ENCODE results near the gene CFAP97. TPM values are rescaled to one million over a fixed set of nuclear protein-coding genes. Genes with fewer than 3 reads are reported as not detected.

The CFAP97 gene
- total RNA-seq, 2 donors from 2014 or later, result 14.1 to 15.1 TPM

DNA sequence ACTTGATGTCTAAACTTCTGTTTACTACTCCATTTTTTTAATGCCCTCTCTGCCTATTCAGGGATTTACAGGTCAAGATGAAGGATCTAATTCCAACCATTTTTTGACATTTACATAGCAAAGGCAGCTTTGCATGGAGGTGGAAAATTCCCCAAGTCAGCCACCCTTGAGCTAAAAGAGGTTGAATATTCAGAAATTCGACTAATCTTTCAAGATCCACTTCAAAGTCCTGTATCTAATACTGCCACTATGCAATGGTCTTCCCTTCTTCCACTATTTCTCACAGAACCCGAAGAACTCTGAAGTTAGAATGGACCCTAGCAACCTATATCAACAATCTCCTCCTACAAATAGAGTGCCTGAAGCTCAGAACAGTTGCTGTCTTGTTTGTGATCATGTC lies 21.6 kb downstream of the CFAP97 start:
- H3K27ac ChIP-seq, result no peak overlapping the region
- TF ChIP-seq, protein P1, sequence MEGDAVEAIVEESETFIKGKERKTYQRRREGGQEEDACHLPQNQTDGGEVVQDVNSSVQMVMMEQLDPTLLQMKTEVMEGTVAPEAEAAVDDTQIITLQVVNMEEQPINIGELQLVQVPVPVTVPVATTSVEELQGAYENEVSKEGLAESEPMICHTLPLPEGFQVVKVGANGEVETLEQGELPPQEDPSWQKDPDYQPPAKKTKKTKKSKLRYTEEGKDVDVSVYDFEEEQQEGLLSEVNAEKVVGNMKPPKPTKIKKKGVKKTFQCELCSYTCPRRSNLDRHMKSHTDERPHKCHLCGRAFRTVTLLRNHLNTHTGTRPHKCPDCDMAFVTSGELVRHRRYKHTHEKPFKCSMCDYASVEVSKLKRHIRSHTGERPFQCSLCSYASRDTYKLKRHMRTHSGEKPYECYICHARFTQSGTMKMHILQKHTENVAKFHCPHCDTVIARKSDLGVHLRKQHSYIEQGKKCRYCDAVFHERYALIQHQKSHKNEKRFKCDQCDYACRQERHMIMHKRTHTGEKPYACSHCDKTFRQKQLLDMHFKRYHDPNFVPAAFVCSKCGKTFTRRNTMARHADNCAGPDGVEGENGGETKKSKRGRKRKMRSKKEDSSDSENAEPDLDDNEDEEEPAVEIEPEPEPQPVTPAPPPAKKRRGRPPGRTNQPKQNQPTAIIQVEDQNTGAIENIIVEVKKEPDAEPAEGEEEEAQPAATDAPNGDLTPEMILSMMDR (IDR thresholded peaks at IDR 0.05), result no peak
- no peaks in the 10 kb centered on the region for H3K4me1 ChIP-seq
- no peaks in the 10 kb centered on the region for H3K36me3 ChIP-seq
- H3K4me3 ChIP-seq, result no peak overlapping the region
- H3K27me3 ChIP-seq, result no peaks in the 10 kb centered on the region
- H3K9me3 ChIP-seq, result no peaks in the 10 kb centered on the region
- DNase-seq (ENCODE audit: low spot score), result no peak

DNA sequence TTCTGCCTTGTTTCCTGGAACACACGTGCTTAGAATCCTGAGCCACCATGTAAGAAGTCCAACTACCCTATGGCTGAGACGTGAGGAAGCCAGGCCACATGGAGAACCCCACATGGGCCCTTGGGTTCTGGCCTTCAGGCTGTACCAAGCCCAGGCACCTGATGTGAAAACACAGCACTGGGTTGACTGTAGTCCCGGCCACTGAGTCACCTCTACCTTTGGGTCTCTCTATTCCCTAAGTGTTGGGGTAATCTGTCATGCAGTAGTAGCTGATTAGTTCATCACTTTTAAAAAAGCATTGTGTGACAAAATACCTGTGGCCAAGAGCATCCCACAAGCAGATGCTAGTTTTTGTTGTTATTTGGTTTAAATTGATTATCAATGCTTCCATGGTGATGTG lies 24.3 kb downstream of the CFAP97 start:
- DNase-seq (ENCODE audit: low spot score), result no peak
- TF ChIP-seq, protein P1 (IDR thresholded peaks at IDR 0.05), result no peak
- Histone ChIP-seq H3K4me1 (no peaks in the 10 kb centered on the region), H3K27ac (no peak overlapping the region), H3K9me3 (no peaks in the 10 kb centered on the region), H3K36me3 (peaks cover 3% of the 10 kb centered on the region), H3K4me3 (no peak overlapping the region), H3K27me3 (no peaks in the 10 kb centered on the region)

DNA sequence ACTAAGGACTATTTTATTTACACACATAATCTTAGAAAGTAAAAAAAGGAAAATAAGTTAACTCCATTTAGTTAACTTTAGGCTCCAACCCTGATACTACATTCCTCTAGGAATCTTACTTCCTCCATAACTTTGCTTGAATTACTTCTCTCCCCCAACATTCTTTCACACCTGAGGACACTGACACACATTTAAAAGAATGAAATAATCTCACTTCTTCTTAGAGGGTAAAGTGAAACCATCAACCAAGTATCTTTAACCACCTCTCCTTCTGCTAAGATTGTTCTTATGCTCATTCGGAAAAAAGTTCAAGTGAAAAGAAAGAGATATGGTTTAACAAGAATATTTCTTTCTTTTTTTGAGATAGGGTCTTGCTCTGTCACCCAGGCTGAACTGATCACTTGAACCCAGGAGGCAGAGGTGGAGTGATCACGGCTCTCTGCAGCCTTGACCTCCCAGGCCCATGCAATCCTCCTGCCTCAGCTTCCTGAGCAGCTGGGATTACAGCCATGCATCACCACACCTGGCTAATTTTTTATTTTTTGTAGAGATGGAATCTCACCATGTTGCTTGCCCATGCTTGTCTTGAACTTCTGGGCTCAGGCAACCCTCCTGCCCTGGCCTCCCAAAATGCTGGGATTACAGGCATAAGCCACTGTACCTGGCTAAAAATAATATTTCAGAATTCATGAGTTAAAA lies 32.3 kb downstream of the CFAP97 start:
- no peaks in the 10 kb centered on the region for H3K27me3 ChIP-seq
- H3K4me1 ChIP-seq, result no peaks in the 10 kb centered on the region
- no peak overlapping the region for H3K27ac ChIP-seq
- TF ChIP-seq, protein P1 (IDR thresholded peaks at IDR 0.05), result no peak
- DNase-seq (ENCODE audit: low spot score), result no peak
- no peaks in the 10 kb centered on the region for H3K9me3 ChIP-seq
- H3K4me3 ChIP-seq, result no peak overlapping the region
- peaks cover 3% of the 10 kb centered on the region for H3K36me3 ChIP-seq

DNA sequence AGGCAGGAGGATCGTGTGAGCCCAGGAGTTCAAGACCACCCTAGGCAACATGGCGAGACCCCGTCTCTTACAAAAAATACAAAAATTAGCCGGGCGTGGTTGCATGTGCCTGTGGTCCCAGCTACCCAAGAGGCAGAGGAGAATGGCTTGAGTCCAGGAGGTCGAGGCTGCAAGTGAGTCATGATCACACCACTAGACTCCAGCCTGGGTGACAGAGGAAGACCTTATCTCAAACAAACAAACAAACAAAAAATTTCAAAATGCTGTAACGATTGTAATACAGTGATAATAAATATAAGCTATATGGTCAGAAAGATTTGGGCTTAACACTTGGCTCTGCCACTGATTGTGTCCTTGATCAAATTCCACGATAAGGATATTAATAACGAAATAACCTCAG lies 36.6 kb downstream of the CFAP97 start:
- Histone ChIP-seq H3K27me3 (no peaks in the 10 kb centered on the region), H3K4me3 (no peak overlapping the region), H3K4me1 (no peaks in the 10 kb centered on the region), H3K36me3 (peaks cover 9% of the 10 kb centered on the region), H3K9me3 (no peaks in the 10 kb centered on the region), H3K27ac (no peak overlapping the region)
- TF ChIP-seq, protein P1 (IDR thresholded peaks at IDR 0.05), result no peak
- no peak for DNase-seq (ENCODE audit: low spot score)

DNA sequence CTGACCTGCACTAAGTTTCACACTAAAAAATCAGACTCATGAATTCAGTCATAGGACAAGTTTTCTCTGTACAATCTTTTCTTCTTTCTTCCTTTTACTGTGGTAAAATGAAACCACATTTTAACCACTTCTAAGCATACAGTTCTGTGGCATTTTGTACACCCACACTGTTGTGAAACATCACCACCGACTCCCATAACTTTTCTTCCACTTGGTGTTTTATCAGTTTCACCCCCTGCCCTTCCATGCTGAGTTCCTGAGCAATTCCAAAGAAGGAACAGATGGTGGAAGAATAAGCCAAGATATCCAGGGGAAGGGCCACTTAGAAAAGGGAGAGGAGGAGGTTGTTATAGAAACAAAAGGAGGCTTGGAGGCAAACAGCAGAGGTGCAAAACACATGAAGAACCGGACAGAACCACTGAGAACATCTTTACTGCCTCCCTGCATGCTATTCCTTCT lies 38.2 kb downstream of the CFAP97 start:
- no peak for DNase-seq (ENCODE audit: low spot score)
- TF ChIP-seq, protein P1 (IDR thresholded peaks at IDR 0.05), result no peak
- H3K27me3 ChIP-seq, result no peaks in the 10 kb centered on the region
- H3K4me1 ChIP-seq, result no peaks in the 10 kb centered on the region
- H3K9me3 ChIP-seq, result no peaks in the 10 kb centered on the region
- peaks cover 21% of the 10 kb centered on the region for H3K36me3 ChIP-seq
- H3K27ac ChIP-seq, result no peak overlapping the region
- no peak overlapping the region for H3K4me3 ChIP-seq

DNA sequence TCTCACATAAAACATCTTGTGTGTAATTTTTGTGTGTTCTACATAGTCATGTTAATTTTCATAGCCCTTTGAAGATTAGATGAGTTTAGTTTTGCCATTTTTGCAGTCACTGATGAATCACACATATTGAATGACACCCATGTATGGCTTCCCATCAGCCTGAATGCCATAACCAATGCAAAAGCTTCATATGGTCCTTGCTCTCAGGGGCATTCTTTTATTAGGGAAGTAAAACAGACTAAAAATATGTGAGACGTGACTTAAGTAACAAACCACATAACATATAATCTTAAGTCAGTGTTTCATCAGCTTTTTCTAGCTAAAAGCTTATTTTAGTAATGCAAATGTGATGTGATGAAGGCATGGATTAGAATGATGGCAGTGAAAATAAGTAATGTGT lies 52.5 kb downstream of the CFAP97 start:
- H3K27me3 ChIP-seq, result no peaks in the 10 kb centered on the region
- no peaks in the 10 kb centered on the region for H3K9me3 ChIP-seq
- TF ChIP-seq, protein P1 (IDR thresholded peaks at IDR 0.05), result no peak
- H3K4me1 ChIP-seq, result peaks cover 0 to 6% of the 10 kb centered on the region in 2 donors
- H3K36me3 ChIP-seq, result peaks cover 22% of the 10 kb centered on the region
- no peak overlapping the region for H3K4me3 ChIP-seq
- H3K27ac ChIP-seq, result no peak overlapping the region
- DNase-seq (ENCODE audit: low spot score), result no peak

Measured in right atrium auricular region (tissue), 2 donors.